HepG2 (cell line): ENCODE data around the gene NME2. TPM values are rescaled to one million over a fixed set of nuclear protein-coding genes. Genes with fewer than 3 reads are reported as not detected.

Experiments
- ARID2 ChIP-seq: sonication (generic); formaldehyde crosslinking; IDR thresholded peaks from 2 replicates; pipeline ENCODE4 v1.8.1; 2022; ENCODE audit warnings: mild to moderate bottlenecking, missing genetic modification reagents, borderline replicate concordance
- ATF7-NPFF ChIP-seq: sonication (generic); formaldehyde crosslinking; IDR thresholded peaks from 2 replicates; pipeline ENCODE4 v1.8.1; 2023; ENCODE audit warnings: mild to moderate bottlenecking, low read depth, missing genetic modification reagents, moderate library complexity
- DNMT1 ChIP-seq: sonication (generic); formaldehyde crosslinking; IDR thresholded peaks from 2 replicates; pipeline ENCODE4 v1.5.1; 2020; ENCODE audit warnings: mild to moderate bottlenecking, missing genetic modification reagents
- MAF1 ChIP-seq: sonication (generic); formaldehyde crosslinking; IDR thresholded peaks from 2 replicates; pipeline ENCODE4 v1.5.0; 2020; ENCODE audit warnings: missing genetic modification reagents, borderline replicate concordance
- MED13 ChIP-seq: sonication (generic); formaldehyde crosslinking; IDR thresholded peaks from 2 replicates; pipeline ENCODE4 v1.5.0; 2020; ENCODE audit warnings: missing genetic modification reagents
- MTA1 ChIP-seq: sonication (generic); formaldehyde crosslinking; IDR thresholded peaks from 2 replicates; pipeline ENCODE4 v1.4.0; 2020; ENCODE audit warnings: missing genetic modification reagents, mild to moderate bottlenecking, borderline replicate concordance
- NFE2L1 ChIP-seq: sonication (generic); formaldehyde crosslinking; IDR thresholded peaks from 2 replicates; pipeline ENCODE4 v1.4.0; 2020; ENCODE audit warnings: missing genetic modification reagents, mild to moderate bottlenecking, borderline replicate concordance
- NR2F6 ChIP-seq, 2 experiments: IDR thresholded peaks; 2 replicates each; pipeline ENCODE4 v1.6.1; 2016; ENCODE audit warnings: antibody characterized with exemption in 1 of 2, mild to moderate bottlenecking in 1 of 2
- NR3C1 ChIP-seq: sonication (generic); formaldehyde crosslinking; IDR thresholded peaks from 2 replicates; pipeline ENCODE4 v1.4.0; 2020; ENCODE audit warnings: missing genetic modification reagents
- SIX4 ChIP-seq: sonication (generic); formaldehyde crosslinking; IDR thresholded peaks from 2 replicates; pipeline ENCODE4 v1.4.0; 2020; ENCODE audit warnings: missing genetic modification reagents
- ZNF17 ChIP-seq: sonication (generic); formaldehyde crosslinking; IDR thresholded peaks from 2 replicates; pipeline ENCODE4 v1.5.0; 2020; ENCODE audit warnings: mild to moderate bottlenecking, missing genetic modification reagents
- ZNF263 ChIP-seq: sonication (generic); formaldehyde crosslinking; IDR thresholded peaks from 2 replicates; pipeline ENCODE4 v1.4.0; 2020; ENCODE audit warnings: missing genetic modification reagents
- ZNF274 ChIP-seq: sonication (generic); formaldehyde crosslinking; IDR thresholded peaks from 2 replicates; pipeline ENCODE4 v1.5.1; 2020; ENCODE audit warnings: mild to moderate bottlenecking, missing genetic modification reagents
- ZNF713 ChIP-seq: sonication (generic); formaldehyde crosslinking; IDR thresholded peaks from 2 replicates; pipeline ENCODE4 v1.4.0; 2020; ENCODE audit warnings: mild to moderate bottlenecking, missing genetic modification reagents
- ZNF776 ChIP-seq: sonication (generic); formaldehyde crosslinking; IDR thresholded peaks from 2 replicates; pipeline ENCODE4 v1.4.0; 2020; ENCODE audit warnings: mild to moderate bottlenecking, missing genetic modification reagents
- ZNF83 ChIP-seq: sonication (generic); formaldehyde crosslinking; IDR thresholded peaks from 2 replicates; pipeline ENCODE4 v1.4.0; 2020; ENCODE audit warnings: missing genetic modification reagents, mild to moderate bottlenecking, borderline replicate concordance
- polyA plus RNA-seq, 8 experiments: library from polyadenylated mRNA; depleted of rRNA in 3 of 8; stranded (reverse) in 7 of 8; unstranded in 1 of 8; fragments of >200 nt; fragmentation: Illumina TruSeq in 4 of 8; extraction: Trizol in 4 of 8; gene quantifications; 2 replicates each; pipeline versions ENCODE4 v1.2.1 to v1.2.3, GENCODE V29; 2011 to 2016; ENCODE audit warnings: low read depth in 4 of 8, missing spikeins in 1 of 8, mixed read lengths in 1 of 8; ENCODE audit not compliant: insufficient read depth in 1 of 8
- total RNA-seq, 5 experiments: library from RNA; depleted of rRNA; stranded (reverse); fragments of >200 nt; fragmentation: Illumina TruSeq; extraction: Trizol; gene quantifications; 2 replicates each; pipeline ENCODE4 v1.2.3, GENCODE V29; 2016; ENCODE audit warnings: low read depth in 1 of 5
- TF ChIP-seq, protein P1 (sequence below): sonication (generic); formaldehyde crosslinking; IDR thresholded peaks from 2 replicates; pipeline ENCODE4 v1.4.0; 2020; ENCODE audit warnings: missing genetic modification reagents
- TF ChIP-seq, protein P2 (sequence below): sonication (generic); IDR thresholded peaks from 2 replicates; pipeline ENCODE4 v1.6.1; 2016; ENCODE audit warnings: low read depth, borderline replicate concordance
- TF ChIP-seq, protein P3 (sequence below): sonication (generic); formaldehyde crosslinking; IDR thresholded peaks from 2 replicates; pipeline ENCODE4 v1.5.1; 2020; ENCODE audit warnings: missing genetic modification reagents, mild to moderate bottlenecking, borderline replicate concordance
- TF ChIP-seq, protein P4 (sequence below): sonication (generic); formaldehyde crosslinking; conservative IDR thresholded peaks from 2 replicates; pipeline ENCODE4 v1.4.0; 2020; ENCODE audit warnings: missing genetic modification reagents
- TF ChIP-seq, protein P5 (sequence below): sonication (generic); formaldehyde crosslinking; IDR thresholded peaks from 2 replicates; pipeline ENCODE4 v1.5.0; 2020; ENCODE audit warnings: mild to moderate bottlenecking, missing genetic modification reagents

Gene NME2
- total and polyA plus RNA-seq, 2 of the 13 experiments (the other 11 are each of a cell fraction or from before 2014, with no cell fraction given), result 790 to 1,213 TPM

DNA sequence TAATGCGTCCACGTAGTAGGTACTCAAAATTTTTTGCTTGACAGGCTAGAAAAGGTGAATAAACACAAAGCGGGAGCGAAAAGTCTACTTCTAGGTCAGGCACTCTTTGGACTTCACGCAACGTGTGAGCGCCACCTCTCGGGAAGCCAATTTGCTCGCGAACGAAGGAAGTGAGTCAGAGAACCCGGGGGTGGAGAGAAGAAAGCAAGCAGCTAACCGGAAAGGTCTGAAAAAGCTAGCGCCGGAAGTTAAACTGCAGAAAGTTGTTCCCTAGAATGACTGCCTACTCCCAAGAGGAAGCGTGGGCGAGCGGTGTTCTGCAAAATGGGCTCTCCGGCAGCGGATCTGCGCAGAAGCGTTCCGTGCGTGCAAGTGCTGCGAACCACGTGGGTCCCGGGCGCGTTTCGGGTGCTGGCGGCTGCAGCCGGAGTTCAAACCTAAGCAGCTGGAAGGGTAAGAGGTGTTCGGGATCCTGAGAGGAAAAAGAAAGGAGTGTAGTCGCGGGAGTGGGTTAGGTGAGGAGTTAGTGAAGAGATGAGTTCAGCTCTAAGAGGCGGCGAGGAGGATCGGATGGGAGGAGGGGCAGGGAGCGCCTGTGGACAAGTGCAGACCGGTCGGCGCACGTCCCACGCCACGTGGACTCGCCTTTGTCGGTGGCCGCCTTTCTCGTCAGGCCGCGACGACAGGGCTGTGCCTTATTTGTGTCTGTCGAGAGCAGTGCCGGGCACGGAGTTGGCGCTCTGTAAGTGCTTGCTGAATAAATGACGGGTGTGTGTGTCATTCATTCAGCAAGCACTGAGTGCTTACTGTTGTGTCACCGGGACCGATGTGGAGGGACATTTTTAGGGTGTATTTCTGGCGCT is 12.8 kb upstream of the NME2 start, which contains the start of gene NME1 (continued):
- TF ChIP-seq, protein P1, sequence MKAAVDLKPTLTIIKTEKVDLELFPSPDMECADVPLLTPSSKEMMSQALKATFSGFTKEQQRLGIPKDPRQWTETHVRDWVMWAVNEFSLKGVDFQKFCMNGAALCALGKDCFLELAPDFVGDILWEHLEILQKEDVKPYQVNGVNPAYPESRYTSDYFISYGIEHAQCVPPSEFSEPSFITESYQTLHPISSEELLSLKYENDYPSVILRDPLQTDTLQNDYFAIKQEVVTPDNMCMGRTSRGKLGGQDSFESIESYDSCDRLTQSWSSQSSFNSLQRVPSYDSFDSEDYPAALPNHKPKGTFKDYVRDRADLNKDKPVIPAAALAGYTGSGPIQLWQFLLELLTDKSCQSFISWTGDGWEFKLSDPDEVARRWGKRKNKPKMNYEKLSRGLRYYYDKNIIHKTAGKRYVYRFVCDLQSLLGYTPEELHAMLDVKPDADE (CRISPR knock-in tag), result no peak
- TF ChIP-seq NR3C1 (CRISPR knock-in tag) (no peak), ATF7-NPFF (CRISPR knock-in tag) (peak; percentile 99), ZNF274 (CRISPR knock-in tag) (peak; percentile 95), MTA1 (peak; percentile 98), NFE2L1 (CRISPR knock-in tag) (peak; percentile 90; the same call in 1 of the 2 replicates), MAF1 (peak; percentile 97; the same call in 1 of the 2 replicates), ARID2 (no peak; the same call in none of the 2 replicates), ZNF776 (CRISPR knock-in tag) (no peak; the same call in 1 of the 2 replicates), MED13 (CRISPR knock-in tag) (peak; percentile 95; the same call in 1 of the 2 replicates), NR2F6 (IDR thresholded peaks at IDR 0.05) (peak; percentile 70), NR2F6 (CRISPR knock-in tag; IDR thresholded peaks at IDR 0.05) (peak; percentile 76), ZNF263 (CRISPR knock-in tag) (peak; percentile 93), ZNF713 (no peak; the same call in 1 of the 2 replicates), ZNF17 (CRISPR knock-in tag) (peak; percentile 66; the same call in 1 of the 2 replicates), SIX4 (CRISPR knock-in tag) (peak; percentile 90), ZNF83 (peak; percentile 93; the same call in 1 of the 2 replicates), DNMT1 (peak; percentile 98; the same call in 1 of the 2 replicates)
- TF ChIP-seq, protein P2, sequence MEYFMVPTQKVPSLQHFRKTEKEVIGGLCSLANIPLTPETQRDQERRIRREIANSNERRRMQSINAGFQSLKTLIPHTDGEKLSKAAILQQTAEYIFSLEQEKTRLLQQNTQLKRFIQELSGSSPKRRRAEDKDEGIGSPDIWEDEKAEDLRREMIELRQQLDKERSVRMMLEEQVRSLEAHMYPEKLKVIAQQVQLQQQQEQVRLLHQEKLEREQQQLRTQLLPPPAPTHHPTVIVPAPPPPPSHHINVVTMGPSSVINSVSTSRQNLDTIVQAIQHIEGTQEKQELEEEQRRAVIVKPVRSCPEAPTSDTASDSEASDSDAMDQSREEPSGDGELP, result no peak; the same call in 1 of the 2 replicates
- TF ChIP-seq, protein P3, sequence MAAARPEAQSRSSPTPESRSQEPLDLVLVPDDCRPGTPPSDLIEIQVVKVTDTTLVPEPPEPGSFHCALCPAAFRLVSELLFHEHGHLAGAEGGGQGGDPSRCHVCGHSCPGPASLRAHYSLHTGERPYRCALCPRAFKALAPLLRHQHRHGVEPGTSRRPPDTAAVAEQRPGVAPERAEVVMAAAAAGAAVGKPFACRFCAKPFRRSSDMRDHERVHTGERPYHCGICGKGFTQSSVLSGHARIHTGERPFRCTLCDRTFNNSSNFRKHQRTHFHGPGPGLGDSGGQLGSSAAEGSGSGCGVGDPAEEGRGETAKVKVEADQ (CRISPR knock-in tag), result peak; percentile 96; the same call in 1 of the 2 replicates
- TF ChIP-seq, protein P4, sequence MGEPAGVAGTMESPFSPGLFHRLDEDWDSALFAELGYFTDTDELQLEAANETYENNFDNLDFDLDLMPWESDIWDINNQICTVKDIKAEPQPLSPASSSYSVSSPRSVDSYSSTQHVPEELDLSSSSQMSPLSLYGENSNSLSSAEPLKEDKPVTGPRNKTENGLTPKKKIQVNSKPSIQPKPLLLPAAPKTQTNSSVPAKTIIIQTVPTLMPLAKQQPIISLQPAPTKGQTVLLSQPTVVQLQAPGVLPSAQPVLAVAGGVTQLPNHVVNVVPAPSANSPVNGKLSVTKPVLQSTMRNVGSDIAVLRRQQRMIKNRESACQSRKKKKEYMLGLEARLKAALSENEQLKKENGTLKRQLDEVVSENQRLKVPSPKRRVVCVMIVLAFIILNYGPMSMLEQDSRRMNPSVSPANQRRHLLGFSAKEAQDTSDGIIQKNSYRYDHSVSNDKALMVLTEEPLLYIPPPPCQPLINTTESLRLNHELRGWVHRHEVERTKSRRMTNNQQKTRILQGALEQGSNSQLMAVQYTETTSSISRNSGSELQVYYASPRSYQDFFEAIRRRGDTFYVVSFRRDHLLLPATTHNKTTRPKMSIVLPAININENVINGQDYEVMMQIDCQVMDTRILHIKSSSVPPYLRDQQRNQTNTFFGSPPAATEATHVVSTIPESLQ (CRISPR knock-in tag), result peak; percentile 97
- TF ChIP-seq, protein P5, sequence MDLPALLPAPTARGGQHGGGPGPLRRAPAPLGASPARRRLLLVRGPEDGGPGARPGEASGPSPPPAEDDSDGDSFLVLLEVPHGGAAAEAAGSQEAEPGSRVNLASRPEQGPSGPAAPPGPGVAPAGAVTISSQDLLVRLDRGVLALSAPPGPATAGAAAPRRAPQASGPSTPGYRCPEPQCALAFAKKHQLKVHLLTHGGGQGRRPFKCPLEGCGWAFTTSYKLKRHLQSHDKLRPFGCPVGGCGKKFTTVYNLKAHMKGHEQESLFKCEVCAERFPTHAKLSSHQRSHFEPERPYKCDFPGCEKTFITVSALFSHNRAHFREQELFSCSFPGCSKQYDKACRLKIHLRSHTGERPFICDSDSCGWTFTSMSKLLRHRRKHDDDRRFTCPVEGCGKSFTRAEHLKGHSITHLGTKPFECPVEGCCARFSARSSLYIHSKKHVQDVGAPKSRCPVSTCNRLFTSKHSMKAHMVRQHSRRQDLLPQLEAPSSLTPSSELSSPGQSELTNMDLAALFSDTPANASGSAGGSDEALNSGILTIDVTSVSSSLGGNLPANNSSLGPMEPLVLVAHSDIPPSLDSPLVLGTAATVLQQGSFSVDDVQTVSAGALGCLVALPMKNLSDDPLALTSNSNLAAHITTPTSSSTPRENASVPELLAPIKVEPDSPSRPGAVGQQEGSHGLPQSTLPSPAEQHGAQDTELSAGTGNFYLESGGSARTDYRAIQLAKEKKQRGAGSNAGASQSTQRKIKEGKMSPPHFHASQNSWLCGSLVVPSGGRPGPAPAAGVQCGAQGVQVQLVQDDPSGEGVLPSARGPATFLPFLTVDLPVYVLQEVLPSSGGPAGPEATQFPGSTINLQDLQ (CRISPR knock-in tag), result peak; percentile 91
